Regular cardiac myocyte (primary cell): ENCODE data around the gene MX1. TPM values are rescaled to one million over a fixed set of nuclear protein-coding genes. Genes with fewer than 3 reads are reported as not detected.

Experiments
- total RNA-seq: library from RNA; depleted of rRNA; stranded (reverse); fragments of >200 nt; gene quantifications from 2 replicates; pipeline ENCODE4 v1.2.3, GENCODE V29; 2014

MX1 gene, protein sequence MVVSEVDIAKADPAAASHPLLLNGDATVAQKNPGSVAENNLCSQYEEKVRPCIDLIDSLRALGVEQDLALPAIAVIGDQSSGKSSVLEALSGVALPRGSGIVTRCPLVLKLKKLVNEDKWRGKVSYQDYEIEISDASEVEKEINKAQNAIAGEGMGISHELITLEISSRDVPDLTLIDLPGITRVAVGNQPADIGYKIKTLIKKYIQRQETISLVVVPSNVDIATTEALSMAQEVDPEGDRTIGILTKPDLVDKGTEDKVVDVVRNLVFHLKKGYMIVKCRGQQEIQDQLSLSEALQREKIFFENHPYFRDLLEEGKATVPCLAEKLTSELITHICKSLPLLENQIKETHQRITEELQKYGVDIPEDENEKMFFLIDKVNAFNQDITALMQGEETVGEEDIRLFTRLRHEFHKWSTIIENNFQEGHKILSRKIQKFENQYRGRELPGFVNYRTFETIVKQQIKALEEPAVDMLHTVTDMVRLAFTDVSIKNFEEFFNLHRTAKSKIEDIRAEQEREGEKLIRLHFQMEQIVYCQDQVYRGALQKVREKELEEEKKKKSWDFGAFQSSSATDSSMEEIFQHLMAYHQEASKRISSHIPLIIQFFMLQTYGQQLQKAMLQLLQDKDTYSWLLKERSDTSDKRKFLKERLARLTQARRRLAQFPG
- 1.9 and 10.7 TPM in 2 replicates for total RNA-seq

DNA sequence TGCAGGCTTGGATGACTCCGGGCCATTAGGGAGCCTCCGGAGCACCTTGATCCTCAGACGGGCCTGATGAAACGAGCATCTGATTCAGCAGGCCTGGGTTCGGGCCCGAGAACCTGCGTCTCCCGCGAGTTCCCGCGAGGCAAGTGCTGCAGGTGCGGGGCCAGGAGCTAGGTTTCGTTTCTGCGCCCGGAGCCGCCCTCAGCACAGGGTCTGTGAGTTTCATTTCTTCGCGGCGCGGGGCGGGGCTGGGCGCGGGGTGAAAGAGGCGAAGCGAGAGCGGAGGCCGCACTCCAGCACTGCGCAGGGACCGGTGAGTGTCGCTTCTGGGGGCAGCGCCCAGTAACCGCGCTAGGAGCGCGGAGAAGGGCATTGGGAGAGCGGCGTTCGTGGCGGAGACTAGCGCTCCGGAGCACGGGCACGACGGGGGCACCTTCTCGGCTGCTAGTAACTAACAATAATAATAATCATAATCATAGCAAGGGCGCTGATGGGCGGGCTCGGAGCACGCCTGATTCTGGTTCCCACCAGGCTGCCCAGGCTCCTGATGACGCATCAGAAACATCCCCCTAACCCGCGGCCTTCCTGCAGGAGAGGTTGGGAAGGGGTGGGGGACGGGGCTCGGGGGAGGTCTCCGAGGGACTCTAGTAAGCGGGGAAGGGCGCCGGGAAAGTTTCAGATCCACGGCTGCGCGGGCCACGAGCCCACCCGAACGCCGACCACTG is at the start of gene MX1:
MX1 (plus strand) TSS at position 286 of the 722 bp plus-strand sequence. CDS start 5,832 bp downstream, outside the sequence.

GRCh38 chr21:41507521-41508414 is 81.7 kb downstream of the MX1 start, which contains the start of gene TMPRSS2:
Gene TMPRSS2 (minus strand): TSS chr21:41508158. CDS start chr21:41498133, 10,025 bp downstream.

Other genes with a start within 250 kb of the MX1 start
- gene FAM3B, start 109.4 kb upstream of the MX1 start, total RNA-seq = 0.28 TPM in 1 of 2 replicates, not detected in the other
- gene MX2, start 64.2 kb upstream of the MX1 start, total RNA-seq = 2.9 and 4.2 TPM in 2 replicates
- gene TMPRSS2, start 81.9 kb downstream of the MX1 start, total RNA-seq = not detected in 2 replicates